ENCODE data around the gene SENP3.

SENP3 gene

DNA sequence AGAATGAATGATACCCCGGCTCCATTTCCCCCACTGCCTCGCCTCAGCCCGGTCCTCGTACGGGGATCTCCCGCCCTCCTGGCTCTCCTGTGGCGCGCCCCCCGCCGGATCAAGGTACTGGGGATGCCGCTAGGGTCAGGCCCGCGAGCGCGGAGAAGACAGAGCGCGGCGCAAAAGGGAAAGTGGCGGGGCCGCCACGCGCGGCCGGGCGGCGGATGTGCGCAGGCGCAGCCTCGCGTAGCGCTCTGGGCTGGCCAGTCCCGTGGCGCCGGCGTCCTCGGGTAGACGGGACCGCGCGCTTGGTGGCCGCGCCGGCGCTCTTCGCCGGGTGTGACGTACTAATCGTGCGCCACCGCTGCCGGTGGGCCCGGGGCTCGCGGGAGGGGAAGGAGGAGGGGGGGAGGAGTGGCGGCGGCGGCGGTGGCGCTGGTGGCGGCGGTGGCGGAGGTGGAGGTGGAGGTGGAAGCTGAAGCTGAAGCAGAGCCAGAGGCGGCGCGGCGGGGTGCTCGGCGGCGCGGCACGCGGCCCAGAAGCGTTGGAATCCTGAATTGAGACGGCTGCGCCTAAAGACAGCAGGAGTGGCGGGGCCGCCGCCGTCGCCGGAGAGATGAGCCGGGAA lies at the start of gene SENP3:
TSS of gene SENP3 (plus strand) at position 331 of the 619 bp plus-strand sequence. CDS start 1,158 bp downstream, outside the sequence.
- FAIRE-seq (no peak), DNase-seq (ENCODE audit: low spot score) (peak; percentile 62)

DNA sequence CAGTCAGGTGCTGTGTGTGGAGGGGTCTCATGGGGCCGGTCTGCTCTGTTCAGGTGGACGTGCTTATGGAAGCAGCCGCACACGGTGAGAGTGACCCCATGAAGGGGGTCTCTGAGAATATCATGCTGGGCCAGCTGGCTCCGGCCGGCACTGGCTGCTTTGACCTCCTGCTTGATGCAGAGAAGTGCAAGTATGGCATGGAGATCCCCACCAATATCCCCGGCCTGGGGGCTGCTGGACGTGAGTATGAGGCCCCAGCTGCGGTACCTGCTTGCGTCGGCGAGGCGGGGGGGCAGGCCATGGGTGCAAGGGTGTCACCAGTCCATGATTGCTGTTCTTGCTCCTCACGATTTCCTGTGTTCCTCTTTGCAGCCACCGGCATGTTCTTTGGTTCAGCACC lies 49.6 kb upstream of the SENP3 start:
- DNase-seq (ENCODE audit: low spot score) = no peak
- FAIRE-seq = no peak

DNA sequence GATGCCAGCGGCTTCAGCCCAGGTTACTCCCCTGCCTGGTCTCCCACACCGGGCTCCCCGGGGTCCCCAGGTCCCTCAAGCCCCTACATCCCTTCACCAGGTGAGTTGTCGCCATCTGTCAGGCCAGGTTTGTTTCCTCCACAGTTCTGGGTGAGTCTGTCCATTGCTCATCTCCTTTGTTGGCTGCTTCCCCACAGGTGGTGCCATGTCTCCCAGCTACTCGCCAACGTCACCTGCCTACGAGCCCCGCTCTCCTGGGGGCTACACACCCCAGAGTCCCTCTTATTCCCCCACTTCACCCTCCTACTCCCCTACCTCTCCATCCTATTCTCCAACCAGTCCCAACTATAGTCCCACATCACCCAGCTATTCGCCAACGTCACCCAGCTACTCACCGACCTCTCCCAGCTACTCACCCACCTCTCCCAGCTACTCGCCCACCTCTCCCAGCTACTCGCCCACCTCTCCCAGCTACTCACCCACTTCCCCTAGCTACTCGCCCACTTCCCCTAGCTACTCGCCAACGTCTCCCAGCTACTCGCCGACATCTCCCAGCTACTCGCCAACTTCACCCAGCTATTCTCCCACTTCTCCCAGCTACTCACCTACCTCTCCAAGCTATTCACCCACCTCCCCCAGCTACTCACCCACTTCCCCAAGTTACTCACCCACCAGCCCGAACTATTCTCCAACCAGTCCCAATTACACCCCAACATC lies 48.7 kb upstream of the SENP3 start:
- DNase-seq (ENCODE audit: low spot score) (no peak), FAIRE-seq (no peak)

DNA sequence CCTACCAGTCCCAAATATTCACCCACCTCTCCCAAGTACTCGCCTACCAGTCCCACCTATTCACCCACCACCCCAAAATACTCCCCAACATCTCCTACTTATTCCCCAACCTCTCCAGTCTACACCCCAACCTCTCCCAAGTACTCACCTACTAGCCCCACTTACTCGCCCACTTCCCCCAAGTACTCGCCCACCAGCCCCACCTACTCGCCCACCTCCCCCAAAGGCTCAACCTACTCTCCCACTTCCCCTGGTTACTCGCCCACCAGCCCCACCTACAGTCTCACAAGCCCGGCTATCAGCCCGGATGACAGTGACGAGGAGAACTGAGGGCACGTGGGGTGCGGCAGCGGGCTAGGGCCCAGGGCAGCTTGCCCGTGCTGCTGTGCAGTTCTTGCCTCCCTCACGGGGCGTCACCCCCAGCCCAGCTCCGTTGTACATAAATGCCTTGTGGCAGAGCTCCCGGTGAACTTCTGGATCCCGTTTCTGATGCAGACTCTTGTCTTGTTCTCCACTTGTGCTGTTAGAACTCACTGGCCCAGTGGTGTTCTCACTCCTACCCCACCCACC lies 47.8 kb upstream of the SENP3 start:
- DNase-seq (ENCODE audit: low spot score) (no peak), FAIRE-seq (no peak)

DNA sequence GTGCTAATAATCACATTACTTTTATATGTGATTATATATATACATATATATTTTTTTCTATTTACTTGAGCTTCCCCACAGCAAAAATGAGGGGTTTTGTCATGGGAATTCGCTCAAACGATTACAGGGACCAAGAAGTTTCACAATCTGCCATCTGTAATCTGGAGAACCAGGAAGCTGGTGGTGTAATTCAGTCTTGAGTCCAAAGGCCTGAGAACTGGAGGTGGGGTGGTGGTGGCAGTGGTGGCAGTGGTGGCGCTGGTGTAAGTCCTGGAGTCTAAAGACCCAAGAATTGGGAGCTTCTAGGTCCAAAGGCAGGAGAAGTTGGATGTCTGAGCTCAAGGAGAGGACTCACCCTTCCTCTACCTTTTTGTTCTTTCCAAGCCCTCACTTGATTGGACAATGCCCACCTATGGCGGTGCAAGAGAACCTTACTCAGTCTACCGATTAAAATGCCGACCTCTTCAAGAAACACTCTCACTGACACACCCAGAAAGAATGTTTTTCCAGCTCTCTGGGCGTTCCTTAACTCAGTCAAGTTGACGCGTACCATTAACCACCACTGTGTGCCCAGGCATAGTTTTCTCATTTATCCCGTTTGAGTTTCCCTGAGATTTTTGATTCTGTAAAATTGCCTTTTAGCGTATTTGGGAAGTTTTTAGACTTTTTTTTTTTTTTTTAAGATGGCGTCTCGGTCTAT lies 45.7 kb upstream of the SENP3 start:
- FAIRE-seq (no peak), DNase-seq (ENCODE audit: low spot score) (no peak)

DNA sequence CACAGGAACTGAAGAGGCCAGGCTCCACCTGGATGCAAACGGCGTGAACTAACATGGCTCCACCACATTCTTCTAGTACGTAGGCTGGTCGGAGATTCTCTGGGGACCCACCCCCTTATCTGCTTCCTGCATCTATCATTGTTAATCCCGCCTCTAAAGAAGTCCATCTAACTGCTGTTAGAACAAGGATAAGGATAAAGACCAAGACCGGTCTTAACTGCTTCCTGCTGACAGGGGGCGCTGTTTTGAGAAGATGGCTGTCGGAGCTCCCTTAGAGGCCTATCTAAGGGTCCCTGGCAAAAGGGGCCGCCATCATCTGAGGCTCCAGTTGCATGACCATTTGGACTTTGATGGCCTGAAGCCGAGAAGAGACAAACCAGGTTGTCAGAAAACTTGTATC lies 38.7 kb upstream of the SENP3 start:
- no peak for FAIRE-seq
- no peak for DNase-seq (ENCODE audit: low spot score)

DNA sequence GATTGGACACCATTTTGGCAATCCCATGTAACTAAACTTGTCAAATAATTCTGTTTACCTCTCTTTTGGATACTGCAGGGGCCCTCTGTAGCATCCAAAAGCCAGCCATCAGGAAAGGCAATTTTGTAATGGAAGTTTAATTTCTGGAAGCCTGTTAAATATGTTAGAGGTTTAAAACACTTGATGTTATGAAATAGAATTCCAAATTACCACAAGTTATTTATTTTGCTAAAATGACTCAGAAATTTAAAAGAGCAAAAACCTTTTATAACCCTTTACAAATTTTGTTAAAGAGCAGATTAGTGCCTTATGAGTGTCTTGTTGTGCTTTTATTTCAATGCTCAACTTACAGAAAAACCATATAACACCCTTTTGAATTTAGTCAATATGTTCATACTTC lies 32.9 kb upstream of the SENP3 start:
- no peak for DNase-seq (ENCODE audit: low spot score)
- FAIRE-seq = no peak

DNA sequence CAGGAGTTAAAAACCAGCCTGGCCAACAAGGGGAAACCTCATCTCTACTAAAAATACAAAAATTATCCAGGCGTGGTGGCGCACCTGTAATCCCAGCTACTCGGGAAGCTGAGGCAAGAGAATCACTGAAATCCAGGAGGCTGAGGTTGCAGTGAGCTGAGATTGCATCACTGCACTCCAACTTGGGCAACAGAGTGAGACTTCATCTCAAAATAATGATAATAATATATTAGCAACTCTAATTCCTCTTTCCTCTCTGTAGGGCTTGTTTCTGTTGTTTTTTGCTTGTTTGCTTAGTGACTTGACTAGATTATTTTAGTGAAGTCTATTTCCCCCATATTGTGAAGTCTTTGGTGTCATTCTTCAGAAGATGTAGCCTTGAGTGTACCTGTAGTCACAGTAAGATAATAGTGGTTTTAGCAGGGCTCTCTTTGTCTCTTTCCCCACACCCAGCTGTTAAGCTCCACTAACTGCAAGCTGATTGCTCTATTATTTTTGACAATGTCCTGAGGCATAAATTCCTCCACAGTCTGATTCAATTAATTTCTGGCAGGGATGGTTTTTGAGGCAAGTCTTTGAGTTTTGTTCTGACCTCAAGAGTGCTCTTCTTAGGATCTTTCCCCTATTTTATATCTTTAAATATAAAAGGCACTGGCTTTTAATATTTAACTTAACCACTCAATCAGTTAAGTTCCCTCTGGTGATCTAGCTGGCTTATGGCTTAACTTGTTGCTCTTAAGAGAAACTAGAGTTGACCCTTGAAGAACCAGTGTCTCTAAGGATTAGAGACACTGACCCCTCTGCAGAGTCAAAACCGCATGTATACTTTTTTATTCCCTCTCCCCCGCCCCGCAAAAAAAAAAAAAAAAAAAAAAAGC lies 31.5 kb upstream of the SENP3 start:
- DNase-seq (ENCODE audit: low spot score) (no peak), FAIRE-seq (peak; percentile 71)

DNA sequence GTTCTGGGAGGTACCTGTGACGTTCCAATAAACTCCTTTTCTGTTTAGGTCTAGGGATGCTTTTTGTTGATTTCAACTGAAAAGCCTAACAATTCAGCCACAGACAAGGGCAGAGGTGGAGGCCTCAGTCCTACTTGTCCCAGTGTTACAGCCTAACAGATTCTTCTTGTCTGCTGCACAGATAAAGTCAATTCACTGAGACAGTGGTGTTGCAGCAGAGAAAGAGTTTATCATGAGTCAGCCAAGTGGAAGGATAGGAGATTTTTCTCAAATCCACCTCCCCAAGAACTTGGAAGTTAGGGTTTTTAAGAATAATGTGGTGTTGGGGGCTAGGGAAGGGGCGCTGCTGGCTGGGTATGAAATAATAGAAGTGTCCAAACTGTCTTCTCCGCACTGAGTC lies 23.7 kb upstream of the SENP3 start:
- FAIRE-seq (no peak), DNase-seq (ENCODE audit: low spot score) (no peak)

DNA sequence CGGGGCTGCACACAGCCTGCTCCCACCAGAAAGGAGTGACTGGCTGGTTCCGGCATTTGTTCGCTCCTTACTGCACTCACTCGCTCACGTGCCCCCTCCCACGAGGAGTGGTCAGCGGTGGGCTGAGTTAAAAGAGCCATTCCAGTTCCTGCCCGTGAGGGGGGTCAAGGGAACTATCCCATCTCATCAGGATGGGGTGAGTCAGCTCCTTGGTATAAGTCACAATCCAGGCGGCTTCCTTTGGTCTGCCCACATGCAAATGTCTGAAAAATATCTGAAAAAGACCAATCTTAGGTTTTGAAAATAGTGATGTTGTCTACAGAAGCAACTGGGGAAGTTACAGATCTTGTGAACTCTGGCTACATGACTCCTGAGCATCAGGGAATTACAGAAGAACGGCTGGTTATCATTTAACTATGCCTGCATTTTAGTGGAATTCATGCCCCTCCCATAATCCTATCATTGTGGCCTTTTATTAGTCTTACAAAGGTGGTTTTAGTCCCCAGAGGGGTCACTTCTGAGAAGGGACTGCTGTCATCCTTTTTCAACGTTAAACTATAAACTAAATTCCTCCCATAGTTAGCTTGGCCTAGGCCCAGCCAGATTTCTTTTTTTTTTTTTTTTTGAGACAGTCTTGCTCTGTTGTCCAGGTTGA lies 22.7 kb upstream of the SENP3 start:
- FAIRE-seq = no peak
- DNase-seq (ENCODE audit: low spot score) = no peak

DNA sequence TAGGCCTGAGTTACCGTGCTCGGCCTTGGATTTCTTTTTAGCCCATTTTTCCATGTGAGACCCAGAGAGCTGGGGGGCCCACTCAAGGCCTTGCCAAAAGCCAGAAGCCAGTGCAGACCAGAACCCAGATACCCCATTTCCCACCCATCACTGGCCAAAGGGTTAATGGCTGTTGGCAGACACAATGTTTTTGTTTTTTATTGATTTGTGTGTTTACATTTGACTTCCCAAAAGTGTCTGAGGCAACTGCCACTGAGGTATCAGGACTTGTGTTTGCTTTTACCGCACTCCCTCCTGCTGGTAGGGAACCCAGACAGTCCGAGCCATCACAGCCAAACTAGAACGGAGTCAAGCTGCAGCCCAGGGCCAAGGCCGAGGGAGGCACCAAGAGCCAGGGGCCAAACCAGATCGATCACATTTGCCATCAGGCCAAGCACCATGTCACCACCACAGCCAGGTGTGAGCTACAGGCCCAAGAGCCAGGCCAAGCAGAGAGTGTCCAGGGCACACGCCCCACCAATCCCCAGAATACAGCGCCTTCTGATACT lies 20.6 kb upstream of the SENP3 start:
- DNase-seq (ENCODE audit: low spot score) (no peak), FAIRE-seq (no peak)

DNA sequence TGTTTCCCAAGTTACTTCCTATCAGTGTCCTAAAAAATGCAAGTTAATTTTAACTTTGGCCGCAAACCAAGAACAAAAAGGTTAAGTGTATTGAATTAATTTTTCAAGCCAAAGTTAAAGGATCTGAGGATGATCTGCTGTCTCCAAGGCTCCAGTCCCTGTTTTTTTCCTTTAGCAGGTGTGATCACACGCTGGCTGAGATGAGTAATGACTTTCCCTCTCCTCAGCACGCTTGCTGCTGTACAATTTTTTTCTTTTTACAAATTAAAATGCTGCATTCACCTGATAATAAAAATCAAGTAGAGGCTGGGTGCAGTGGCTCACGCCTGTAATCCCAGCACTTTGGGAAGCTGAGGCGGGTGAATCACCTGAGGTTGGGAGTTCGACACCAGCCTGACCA lies 16.8 kb upstream of the SENP3 start:
- FAIRE-seq (no peak), DNase-seq (ENCODE audit: low spot score) (no peak)

DNA sequence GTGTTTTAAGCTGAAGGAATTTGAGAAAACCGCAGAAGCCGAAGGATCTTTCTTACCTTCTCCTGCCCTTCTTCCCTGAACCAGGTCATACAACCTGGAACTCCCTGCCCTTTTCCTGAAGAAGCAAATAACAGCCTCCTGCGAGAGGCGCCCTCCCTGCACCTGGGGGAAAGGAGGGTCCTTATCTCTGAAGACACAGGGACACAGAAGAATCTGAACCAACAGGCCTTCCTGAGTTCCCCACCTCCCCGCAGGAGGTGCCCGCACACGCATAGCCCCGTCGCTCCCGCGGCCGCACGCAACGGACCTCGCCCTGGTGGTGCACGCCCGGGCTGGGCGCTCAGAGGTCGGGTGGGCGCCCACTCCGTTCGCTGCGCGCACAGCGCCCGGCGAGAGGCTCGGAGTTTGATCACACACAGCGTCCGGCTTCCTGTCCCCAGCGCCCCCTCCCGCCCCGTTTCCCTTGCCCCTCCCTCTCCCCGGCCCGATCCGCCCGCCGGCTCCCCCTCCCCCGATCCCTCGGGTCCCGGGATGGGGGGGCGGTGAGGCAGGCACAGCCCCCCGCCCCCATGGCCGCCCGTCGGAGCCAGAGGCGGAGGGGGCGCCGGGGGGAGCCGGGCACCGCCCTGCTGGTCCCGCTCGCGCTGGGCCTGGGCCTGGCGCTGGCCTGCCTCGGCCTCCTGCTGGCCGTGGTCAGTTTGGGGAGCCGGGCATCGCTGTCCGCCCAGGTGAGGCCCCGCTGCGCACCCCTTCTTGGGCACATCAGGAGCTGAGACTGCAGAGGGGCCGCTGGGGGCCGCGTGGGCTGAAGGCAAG lies 12.9 kb upstream of the SENP3 start, which contains the start of gene TNFSF12:
TSS of gene TNFSF12 (plus strand) at position 474 of the 816 bp plus-strand sequence. CDS start at position 570, 96 bp downstream.
- DNase-seq (ENCODE audit: low spot score) = no peak
- no peak for FAIRE-seq

DNA sequence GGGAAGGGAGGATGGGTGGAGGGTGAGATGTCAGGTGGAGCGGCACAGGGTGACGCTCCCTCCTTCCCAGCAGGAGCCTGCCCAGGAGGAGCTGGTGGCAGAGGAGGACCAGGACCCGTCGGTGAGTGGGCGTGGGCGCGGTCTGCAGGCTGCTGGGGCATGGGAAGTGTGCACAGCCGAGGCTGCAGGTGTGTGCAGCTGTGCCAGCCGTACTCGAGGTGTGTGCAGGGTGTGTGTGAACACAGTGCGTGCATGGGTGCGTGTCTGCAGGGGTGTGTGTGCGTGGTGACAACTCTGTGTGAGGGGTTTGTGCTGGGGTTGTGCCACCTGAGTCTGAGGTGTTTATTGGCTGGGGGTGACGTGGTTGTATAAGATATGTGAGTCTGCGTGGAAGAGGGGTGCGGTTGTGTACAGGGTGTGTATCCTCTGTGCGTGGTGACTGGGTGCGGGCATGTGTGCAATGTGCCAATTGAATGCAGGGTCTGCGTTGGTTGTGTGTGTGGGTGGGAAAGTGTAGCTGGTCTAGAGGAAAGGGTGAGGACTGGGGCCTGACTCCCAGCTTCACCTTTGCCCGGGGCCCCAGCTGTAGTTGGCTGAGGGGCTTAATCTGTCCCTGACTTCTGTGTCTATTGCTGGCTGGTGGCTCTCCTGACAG lies 12.2 kb upstream of the SENP3 start:
- no peak for FAIRE-seq
- no peak for DNase-seq (ENCODE audit: low spot score)

DNA sequence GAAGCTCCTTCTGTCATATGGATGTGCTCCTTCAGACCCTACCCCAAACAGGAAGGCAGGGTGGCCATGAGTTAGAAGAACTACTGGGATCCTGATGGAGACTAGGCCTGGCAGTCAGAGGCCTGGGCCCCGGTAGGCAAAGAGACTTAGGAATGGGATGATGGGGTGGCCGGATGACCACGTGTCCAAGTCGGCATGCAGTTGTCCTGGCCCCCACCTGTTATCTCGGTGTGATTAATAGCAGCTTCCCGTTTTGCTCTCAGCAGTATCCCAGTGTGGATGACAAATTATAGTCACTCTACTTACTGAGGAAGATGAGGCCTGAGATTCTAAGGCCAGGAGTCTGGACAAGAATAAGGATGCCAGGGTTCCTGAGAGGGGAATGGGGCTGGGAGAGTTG lies 11.4 kb upstream of the SENP3 start:
- DNase-seq (ENCODE audit: low spot score) = no peak
- no peak for FAIRE-seq

DNA sequence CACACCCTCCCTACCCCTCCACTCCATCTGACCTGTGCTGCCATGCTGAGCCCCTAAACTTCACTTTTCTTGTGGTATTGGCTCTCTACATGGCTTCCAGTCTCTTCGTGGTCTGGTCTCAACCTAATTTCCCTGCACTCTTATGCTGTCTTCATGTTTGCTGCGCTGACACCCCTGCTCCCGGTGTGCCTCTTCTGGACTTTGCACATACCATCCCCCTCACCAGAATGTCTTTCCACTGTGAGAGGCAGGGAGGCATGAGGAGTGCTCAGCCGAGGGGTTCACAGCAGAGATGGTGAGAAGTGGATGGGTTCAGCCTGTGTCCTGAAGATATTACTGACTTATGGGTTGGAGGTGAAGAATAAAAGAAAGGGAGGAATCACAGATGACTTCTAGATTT lies 10.3 kb upstream of the SENP3 start:
- FAIRE-seq = no peak
- DNase-seq (ENCODE audit: low spot score) = no peak

DNA sequence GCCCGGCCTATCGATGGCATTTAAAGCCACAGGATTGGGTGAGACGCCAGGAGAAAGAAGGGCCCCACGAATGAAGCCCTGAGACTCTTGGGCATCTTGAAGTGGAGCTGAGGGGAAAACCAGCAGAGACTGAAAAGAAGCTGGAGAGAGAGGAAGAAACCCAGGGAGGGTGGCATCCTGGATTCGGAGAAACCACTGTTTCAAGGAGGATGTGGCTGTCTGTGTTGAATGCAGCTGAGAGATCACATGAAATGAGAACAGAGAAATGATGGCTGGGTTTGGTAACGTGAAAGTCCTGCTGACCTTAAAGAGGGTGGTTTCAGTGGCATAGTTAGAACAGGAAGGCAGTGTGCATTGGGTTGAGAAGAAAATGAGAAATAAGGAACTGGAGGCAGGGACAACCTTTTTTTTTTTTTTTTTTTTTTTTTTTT lies 9.1 kb upstream of the SENP3 start:
- no peak for DNase-seq (ENCODE audit: low spot score)

DNA sequence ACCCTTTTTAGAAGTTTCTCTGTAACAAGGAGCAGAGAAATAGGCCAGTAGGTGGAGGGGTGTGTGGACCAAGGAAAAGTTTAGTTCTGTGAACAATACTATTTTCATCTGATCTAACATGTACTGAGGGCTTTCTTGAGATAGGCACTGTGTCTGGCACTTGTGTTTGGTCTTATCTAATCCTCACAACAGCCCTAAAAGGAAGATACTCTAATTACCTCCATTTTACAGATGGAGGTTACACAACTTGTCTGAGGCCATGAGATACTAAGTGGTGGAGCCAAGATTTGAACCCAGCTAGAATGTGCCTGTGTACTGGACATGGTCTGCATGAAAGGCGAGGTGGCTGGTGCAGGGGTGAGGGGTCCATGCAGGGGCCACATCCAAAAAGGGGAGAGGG lies 8.4 kb upstream of the SENP3 start:
- FAIRE-seq (no peak), DNase-seq (ENCODE audit: low spot score) (no peak)

More for the DNA sequence above, 9.1 kb upstream of the SENP3 start:
- FAIRE-seq = no peak

Data from RCC 7860 (cell line).